GM19025 (cell line): ENCODE data around the gene UBA1.
"Not testable (repeated sequence)": the region's sequence is repeated elsewhere in the genome, so short reads cannot be mapped to it uniquely, and the experiment has no call there.

ENCODE experiments used
- ATAC-seq: cut with Tn5 transposase; IDR thresholded peaks from one replicate; pipeline ENCODE4 v1.9.1; 2021; ENCODE audit warnings: mild to moderate bottlenecking, low read depth, moderate library complexity; ENCODE audit not compliant: unreplicated experiment

UBA1 gene

GRCh38 chrX:47247999-47248320, 54.3 kb downstream of the UBA1 start:
- no peak for ATAC-seq

- no peak for ATAC-seq
Measured at GRCh38 chrX:47248576-47248975, 54.9 kb downstream of the UBA1 start.

GRCh38 chrX:47250017-47250347, 56.4 kb downstream of the UBA1 start:
- no peak for ATAC-seq

- ATAC-seq, result not testable (repeated sequence)
Measured at GRCh38 chrX:47257620-47258019, 64.0 kb downstream of the UBA1 start.
